ENCODE results near the gene B4GALNT2.
"Not testable (repeated sequence)": the region's sequence is repeated elsewhere in the genome, so short reads cannot be mapped to it uniquely, and the experiment has no call there.

The B4GALNT2 gene

DNA sequence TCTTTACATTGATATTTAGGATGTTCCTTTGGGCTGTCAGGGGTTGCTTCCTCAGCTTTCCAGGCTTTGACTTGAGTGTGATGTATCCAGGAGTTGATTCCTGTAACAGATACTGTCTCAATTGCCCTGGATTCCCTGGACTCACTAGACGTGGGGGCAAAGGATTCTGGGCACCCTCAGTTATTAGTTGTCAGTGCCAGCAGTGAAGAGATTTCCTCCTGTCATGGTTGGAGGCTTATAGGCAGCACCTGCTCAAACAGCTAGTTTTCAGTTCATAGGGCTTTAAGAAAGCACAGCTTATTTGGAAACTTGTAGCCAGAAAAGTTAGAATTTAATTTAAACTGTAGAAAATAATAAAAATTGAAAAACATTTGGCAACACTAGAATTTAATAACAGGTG, 9.5 kb upstream of the B4GALNT2 start:
- no peak overlapping the region for H3K4me3 ChIP-seq (ENCODE audit: low read depth, low read length)
- TF ChIP-seq, protein P1, sequence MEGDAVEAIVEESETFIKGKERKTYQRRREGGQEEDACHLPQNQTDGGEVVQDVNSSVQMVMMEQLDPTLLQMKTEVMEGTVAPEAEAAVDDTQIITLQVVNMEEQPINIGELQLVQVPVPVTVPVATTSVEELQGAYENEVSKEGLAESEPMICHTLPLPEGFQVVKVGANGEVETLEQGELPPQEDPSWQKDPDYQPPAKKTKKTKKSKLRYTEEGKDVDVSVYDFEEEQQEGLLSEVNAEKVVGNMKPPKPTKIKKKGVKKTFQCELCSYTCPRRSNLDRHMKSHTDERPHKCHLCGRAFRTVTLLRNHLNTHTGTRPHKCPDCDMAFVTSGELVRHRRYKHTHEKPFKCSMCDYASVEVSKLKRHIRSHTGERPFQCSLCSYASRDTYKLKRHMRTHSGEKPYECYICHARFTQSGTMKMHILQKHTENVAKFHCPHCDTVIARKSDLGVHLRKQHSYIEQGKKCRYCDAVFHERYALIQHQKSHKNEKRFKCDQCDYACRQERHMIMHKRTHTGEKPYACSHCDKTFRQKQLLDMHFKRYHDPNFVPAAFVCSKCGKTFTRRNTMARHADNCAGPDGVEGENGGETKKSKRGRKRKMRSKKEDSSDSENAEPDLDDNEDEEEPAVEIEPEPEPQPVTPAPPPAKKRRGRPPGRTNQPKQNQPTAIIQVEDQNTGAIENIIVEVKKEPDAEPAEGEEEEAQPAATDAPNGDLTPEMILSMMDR (IDR thresholded peaks at IDR 0.05; ENCODE audit: insufficient read depth, low read length, missing control alignments), result no peak
- CTCF ChIA-PET, result no interaction called here
- POLR2A ChIA-PET, result no interaction called here
- no peak for DNase-seq (ENCODE audit: low read depth, low spot score)

DNA sequence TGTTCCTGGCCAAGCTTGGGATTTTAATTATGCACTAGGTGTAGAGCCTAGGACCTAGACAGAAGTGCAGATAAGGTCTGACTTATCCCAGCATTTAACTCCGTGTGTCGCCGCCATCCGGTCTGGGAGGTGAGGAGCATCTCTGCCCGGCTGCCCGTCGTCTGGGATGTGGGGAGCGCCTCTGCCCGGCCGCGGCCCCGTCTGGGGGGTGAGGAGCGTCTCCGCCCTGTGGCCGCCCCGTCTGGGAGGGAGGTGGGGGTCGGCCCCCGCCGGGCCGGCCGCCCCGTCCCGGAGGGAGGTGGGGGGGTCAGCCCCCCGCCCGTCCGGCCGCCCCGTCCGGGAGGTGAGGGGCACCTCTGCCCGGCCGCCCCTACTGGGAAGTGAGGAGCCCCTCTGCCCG, 7.1 kb upstream of the B4GALNT2 start:
- CTCF ChIA-PET, result no interaction called here
- no peak overlapping the region for H3K4me3 ChIP-seq (ENCODE audit: low read depth, low read length)
- TF ChIP-seq, protein P1 (IDR thresholded peaks at IDR 0.05; ENCODE audit: insufficient read depth, low read length, missing control alignments), result no peak
- no peak for DNase-seq (ENCODE audit: low read depth, low spot score)
- POLR2A ChIA-PET, result no interaction called here

DNA sequence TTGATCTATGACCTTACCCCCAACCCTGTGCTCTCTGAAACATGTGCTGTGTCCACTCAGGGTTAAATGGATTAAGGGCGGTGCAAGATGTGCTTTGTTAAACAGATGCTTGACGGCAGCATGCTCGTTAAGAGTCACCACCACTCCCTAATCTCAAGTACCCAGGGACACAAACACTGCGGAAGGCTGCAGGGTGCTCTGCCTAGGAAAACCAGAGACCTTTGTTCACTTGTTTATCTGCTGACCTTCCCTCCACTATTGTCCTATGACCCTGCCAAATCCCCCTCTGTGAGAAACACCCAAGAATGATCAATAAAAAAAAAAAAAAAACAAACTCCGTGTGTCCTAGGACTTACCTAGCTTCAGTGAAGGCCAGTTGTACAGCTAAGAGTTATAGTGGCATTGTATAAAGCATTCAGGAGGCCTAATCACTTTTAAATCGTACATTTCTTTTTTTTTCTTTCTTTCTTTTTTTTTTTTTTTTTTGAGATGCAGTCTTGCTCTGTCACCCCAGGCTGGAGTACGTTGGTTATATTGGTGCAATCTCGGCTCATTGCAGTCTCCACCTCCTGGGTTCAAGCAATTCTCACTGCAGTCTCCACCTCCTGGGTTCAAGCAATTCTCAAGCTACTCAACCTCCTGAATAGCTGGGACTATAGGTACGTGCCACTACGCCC, 6.2 kb upstream of the B4GALNT2 start:
- POLR2A ChIA-PET; CTCF ChIA-PET; DNase-seq (ENCODE audit: low read depth, low spot score); H3K4me3 ChIP-seq (ENCODE audit: low read depth, low read length): not testable (repeated sequence)

DNA sequence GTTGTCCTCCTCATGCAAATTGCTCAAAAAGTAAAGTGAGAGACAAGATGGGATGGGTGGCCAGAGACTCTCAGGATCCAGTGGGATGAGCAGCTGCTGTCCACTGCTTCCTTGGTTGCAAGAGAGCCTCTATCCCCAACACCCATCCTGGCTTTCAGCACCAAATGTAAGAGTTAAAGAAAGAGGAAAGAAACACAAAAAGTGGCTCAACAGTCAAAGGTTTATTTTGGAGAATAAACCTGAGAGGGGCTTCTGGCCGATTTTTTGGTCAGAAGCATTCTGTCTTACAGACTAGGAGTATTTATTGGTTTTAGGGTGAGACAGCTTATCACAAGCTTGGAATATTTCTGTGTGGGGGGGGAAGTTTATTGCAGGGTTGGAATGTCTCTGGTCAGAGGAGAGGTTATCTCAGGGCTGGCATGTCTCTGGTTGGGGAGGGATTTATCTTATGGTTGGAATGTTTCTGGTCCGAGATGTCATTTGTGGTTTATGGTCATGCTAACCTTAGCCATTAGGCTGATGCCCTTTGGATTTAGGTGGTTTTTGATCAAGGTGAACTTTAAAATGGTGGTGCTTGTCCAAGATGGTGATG, 3.1 kb upstream of the B4GALNT2 start:
- H3K4me3 ChIP-seq (ENCODE audit: low read depth, low read length); DNase-seq (ENCODE audit: low read depth, low spot score); POLR2A ChIA-PET: not testable (repeated sequence)
- CTCF ChIA-PET, result interaction anchor here (1.0 kb wide), 1 partner anchor 13 kb away, joined by 3 read pairs; no protein-coding TSS in a partner anchor

DNA sequence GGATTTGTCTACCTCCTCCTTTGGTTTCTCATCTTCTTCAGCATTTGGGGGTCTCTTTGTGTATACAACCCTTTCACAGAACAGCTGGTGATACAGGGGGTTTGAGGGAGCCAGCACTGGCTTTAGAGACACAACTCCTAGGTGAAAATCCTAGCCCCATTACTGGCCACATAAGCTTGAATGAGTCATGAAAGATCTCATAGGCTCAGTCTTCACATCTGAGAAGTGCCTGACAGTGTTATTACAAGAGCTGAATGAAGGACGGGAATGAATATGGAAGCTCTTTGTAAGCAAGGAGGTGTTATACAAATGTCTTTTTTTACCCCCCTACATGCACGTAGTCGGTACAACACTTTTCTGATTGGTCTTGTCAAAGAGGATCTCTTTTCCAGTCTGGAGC, 1.7 kb upstream of the B4GALNT2 start:
- POLR2A ChIA-PET, result no interaction called here
- TF ChIP-seq, protein P1 (IDR thresholded peaks at IDR 0.05; ENCODE audit: insufficient read depth, low read length, missing control alignments), result no peak
- no peak overlapping the region for H3K4me3 ChIP-seq (ENCODE audit: low read depth, low read length)
- DNase-seq (ENCODE audit: low read depth, low spot score), result no peak
- CTCF ChIA-PET, result interaction anchor here (1.2 to 1.7 kb wide), 3 partner anchors 12 to 51 kb away, joined by 3 to 5 read pairs (median 3); no protein-coding TSS in a partner anchor

DNA sequence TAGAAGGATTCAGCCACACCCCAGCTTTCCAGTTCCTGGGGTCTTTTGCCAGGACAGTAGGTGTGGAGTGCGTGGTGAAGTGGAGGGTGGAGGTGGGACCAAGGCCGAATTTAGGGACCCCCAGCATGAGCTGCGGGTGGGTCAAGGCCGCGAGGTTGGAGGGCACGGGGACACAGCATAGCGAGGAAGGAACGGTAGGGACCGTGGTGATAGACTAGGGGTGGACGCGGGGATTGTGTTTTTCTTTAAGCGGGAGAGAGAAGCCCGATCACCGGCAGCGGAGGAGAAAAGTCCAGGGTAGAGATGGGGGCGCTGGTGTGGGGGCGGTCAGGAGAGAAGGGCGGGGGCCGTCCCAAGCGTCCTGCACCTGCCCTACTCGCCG, 261 bp upstream of the B4GALNT2 start:
- peak overlapping the region; percentile 50 for H3K4me3 ChIP-seq (ENCODE audit: low read depth, low read length)
- ChIA-PET CTCF (interaction anchor here (1.6 kb wide), 1 partner anchor 13 kb away, joined by 3 read pairs; no protein-coding TSS in a partner anchor), POLR2A (no interaction called here)
- TF ChIP-seq, protein P1 (IDR thresholded peaks at IDR 0.05; ENCODE audit: insufficient read depth, low read length, missing control alignments), result no peak
- no peak for DNase-seq (ENCODE audit: low read depth, low spot score)

DNA sequence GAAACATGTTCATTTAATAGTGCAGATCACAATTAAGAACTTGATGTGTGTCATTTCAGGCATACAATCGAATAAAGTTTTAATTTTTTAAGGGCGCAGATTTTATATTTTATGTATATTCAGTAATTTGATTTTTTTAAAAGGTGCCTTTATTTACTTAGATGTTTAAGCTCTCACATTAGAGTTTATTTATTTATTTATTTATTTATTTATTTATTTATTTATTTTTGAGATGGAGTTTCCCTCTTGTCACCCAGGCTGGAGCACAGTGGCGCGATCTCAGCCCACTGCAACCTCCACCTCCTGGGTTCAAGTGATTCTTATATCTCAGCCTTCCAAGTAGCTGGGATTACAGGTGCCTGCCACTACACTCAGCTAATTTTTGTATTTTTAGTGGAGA, 3.8 kb downstream of the B4GALNT2 start:
- POLR2A ChIA-PET, result no interaction called here
- CTCF ChIA-PET, result interaction anchor here (1.2 kb wide), 2 partner anchors 11 to 88 kb away, joined by 3 to 5 read pairs; no protein-coding TSS in a partner anchor
- TF ChIP-seq, protein P1 (IDR thresholded peaks at IDR 0.05; ENCODE audit: insufficient read depth, low read length, missing control alignments), result no peak
- DNase-seq (ENCODE audit: low read depth, low spot score), result no peak
- no peak overlapping the region for H3K4me3 ChIP-seq (ENCODE audit: low read depth, low read length)

DNA sequence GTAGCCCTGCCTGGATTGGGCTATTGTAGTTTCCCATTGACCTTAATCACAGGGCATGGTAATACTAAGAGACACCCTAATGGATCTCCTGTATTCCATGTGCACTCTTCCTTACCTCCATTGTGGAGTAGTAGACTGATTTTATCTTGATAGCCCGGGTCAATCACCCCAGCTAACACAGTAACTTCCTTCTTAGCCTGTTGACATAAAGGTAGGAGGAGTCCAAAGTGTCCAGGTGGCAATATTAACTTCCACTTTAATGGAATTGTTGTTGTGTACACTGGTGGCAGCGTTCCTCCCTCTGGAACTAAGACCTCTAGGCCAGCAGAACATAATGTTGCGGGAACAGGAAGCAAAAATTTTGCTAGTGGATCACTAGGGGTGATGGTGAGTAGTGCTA, 13.1 kb downstream of the B4GALNT2 start:
- DNase-seq (ENCODE audit: low read depth, low spot score); POLR2A ChIA-PET; H3K4me3 ChIP-seq (ENCODE audit: low read depth, low read length): not testable (repeated sequence)
- CTCF ChIA-PET, result interaction anchor here (1.1 kb wide), 1 partner anchor 59 kb away, joined by 3 read pairs; no protein-coding TSS in a partner anchor
